ENCODE measurements around the gene TMEM259.
"Not testable (repeated sequence)": the region's sequence is repeated elsewhere in the genome, so short reads cannot be mapped to it uniquely, and the experiment has no call there.

TMEM259 gene

DNA sequence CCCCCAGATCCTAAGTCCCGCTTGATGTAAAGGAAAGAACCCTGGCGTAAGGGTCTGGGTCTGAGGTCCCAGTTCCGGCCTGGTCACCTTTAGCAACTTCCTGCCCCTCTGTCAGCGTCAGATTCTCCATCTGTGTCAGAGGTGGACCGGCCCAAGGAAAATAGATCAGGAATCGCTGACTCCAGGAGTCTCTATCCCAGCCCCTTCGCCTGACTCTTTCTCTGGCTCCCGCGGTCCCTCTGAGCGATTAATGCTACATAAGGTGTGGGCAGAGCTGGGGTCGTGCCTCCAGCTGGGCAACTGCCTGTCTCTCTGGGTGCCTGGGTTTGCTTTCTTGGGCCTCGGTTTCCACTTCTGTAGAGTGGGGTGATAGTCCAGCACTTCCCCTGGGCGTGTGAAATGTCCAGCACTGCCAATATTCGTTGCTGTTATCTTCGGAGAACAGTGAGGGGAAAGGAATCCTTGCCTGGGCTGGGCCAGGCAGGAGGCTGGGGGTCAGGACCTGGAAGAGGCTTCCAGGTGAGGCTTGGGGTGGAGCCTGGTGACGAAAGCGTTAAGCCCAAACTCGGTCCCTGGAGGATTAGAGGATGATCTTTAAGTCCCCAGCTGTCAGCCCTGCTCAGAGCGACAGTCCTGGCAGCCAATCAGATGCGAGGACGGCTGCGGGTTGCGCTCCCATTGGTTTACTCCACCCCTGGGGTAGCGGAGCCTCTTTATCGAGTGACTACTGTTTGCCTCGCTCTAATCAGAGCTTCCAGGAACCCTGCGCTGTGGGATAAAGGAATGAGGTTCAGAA lies 19.8 kb upstream of the TMEM259 start:
- peak; percentile 84 to 86 for DNase-seq (ENCODE audit: low read depth in 2 of 2)

DNA sequence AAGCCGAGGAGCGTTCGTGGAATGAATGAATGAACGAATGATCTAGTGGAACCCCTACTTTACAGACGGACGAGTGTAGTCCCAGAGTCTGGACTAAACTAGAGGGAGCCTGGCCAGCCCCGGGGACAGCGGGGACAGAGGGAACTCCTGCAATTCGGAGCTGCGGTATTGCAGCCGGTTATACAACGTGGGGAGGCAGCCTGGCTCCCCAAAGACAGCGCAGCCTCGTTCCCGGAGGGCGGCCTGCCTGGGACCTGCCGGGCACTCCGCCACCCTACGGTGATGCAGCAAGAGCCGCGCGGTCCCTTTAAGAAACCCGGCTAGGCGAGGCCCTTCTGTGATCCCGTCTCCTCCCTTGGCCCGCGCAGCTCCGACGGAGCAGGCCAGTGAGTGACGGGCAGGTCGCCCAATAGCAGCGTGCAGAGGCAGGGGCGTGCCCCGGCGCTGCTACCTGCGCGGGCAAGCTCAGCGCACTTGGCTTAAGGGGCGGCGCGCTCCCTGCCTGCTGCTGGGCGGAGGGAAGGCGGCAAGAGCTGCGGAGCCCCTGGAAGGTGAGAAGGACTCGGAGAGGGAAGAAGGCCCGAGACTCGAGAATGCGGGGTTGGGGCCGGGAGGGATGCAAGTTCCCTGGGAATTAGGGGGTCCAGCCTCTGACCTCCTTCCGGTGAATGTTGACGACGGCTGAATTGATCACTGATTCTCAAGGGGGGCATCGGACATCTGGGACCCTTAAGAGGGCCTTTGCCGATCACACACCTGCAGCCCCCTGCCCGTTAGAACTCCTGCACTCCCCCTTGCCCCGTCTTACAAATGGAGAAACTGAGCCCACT lies 18.9 kb upstream of the TMEM259 start, which contains the start of gene ABCA7:
TSS of gene ABCA7 (plus strand) at position 462 of the 830 bp plus-strand sequence. CDS start 1,255 bp downstream, outside the sequence.
- DNase-seq (ENCODE audit: low read depth in 2 of 2), result peak; percentile 99 to 100

- no peak for DNase-seq (ENCODE audit: low read depth in 2 of 2)
These were observed 18.2 kb upstream of the TMEM259 start for GRCh38 chr19:1038978-1039645.

- DNase-seq (ENCODE audit: low read depth in 2 of 2), result no peak
These were observed 16.7 kb upstream of the TMEM259 start for GRCh38 chr19:1037621-1038064.

DNA sequence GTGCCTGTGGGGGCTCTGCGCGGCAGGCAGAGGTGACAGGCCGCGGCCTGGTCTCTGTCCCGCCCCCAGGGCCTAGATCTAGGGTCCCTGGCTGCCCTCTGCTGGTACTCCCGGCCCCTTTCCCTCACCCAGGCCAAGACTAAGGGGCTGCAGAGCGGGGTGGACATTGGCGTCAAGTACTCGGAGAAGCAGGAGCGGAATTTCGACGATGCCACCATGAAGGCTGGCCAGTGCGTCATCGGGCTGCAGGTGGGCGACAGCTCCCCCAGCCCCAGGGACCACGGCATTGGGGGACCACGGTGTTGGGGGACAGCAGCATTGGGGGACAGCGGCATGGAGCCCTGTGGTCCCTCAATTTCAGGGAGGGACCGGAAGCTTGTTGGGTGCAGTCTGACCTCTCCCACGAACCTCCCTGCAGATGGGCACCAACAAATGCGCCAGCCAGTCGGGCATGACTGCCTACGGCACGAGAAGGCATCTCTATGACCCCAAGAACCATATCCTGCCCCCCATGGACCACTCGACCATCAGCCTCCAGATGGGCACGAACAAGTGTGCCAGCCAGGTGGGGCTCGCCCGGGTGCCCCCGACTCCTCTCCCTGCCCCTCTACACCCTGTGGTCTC lies 15.2 kb upstream of the TMEM259 start:
- no peak for DNase-seq (ENCODE audit: low read depth in 2 of 2)

DNA sequence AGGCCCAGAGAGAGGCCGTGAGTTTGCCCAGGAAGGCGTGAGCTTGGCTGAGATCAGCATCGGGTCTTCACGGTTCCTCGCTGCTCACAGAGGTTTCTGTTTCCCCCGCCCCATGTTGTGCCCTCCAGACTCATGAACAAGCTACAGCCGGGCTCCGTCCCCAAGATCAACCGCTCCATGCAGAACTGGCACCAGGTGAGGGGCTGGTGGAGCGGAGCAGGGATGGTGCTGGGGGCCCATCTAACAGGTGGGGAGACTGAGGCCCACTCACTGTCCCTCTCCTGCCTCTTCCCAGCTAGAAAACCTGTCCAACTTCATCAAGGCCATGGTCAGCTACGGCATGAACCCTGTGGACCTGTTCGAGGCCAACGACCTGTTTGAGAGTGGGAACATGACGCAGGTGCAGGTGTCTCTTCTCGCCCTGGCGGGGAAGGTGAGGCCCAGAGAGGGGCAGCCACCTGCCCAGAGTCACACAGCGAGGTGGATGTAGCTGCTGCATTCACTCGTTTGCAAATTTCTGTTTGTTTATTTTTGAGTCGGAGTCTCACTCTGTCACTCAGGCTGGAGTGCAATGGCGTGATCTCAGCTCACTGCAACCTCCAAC lies 11.4 kb upstream of the TMEM259 start:
- DNase-seq (ENCODE audit: low read depth in 2 of 2), result no peak

- peak in 1 of 2 donors; percentile 37 for DNase-seq (ENCODE audit: low read depth in 2 of 2)
These were observed 7.4 kb upstream of the TMEM259 start for GRCh38 chr19:1028062-1028926.

DNA sequence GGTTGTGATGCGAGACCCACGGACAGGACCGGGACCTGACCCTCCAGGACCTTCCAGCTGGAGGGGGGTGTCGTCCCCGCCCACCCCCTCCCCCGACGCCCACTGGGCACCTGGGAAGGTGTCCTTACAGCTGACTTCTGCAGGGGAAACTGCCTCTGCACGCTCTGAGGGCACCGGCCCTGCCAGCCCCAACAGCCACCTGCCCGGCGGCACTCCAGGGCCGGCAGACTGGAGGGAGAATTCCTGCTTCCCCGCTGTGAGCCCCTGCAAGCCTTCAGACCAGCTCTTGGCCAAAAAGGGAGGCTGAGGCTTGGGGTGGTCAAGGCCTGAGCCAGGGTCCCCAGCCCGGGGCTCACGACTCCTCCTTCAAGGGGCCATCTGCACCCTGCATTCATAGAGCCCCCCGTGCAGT lies 6.7 kb upstream of the TMEM259 start:
- no peak for DNase-seq (ENCODE audit: low read depth in 2 of 2)

DNA sequence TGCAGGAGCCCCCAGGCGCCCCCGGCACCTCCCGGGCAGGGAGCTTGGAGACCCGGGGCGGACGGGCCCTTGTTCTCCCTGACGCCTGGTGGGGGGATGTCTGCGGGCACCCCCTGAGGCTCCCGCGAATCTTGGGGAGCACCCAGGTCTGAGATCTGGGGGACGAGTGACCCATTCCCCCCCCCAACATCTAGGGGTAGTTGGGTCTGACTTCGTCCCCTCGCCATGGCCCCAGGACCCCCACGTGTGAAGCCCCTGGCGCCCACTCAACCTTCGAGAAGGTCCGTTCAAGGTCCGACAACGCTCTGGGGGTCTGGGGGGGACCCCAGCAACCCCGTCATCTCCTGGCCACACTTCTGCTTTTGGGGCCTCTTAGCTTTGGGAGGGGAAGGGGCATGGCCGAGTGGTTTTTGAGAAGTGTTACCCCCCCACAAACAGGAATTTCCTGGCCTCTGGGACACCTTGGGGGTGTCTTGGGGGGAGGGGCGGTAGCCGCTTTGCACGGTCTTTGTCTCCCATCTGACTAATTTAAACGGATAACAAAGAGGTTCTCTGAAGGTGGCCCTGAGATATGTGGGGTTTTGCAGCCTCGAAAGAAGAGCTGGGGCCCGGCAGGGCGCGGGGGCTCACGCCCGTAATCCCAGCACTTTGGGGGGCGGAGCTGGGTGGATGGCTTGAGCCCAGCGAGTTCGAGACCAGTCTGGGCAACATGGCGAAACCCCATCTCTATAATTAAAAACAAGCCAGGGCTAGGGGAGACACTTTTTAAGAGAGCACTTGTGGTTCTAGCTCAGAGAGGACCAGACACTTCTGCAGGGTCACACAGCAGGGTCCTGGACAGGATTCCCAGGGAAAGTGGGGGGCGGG lies 6.1 kb upstream of the TMEM259 start:
- DNase-seq (ENCODE audit: low read depth in 2 of 2), result no peak

- DNase-seq (ENCODE audit: low read depth in 2 of 2), result peak in 1 of 2 donors; percentile 66
These were observed 5.2 kb upstream of the TMEM259 start, which contains the start of gene CNN2 for GRCh38 chr19:1025960-1026782. TSS of gene CNN2 (plus strand) at chr19:1026608. CDS start at chr19:1026662, 54 bp downstream.

GRCh38 chr19:1025080-1025479 lies 4.2 kb upstream of the TMEM259 start:
- not testable (repeated sequence) for DNase-seq (ENCODE audit: low read depth in 2 of 2)

- DNase-seq (ENCODE audit: low read depth in 2 of 2), result not testable (repeated sequence)
These were observed 2.9 kb upstream of the TMEM259 start for GRCh38 chr19:1023883-1024188.

GRCh38 chr19:1019980-1020867 lies 699 bp downstream of the TMEM259 start:
- peak in 1 of 2 donors; percentile 36 for DNase-seq (ENCODE audit: low read depth in 2 of 2)

GRCh38 chr19:1019616-1019961 lies 1.3 kb downstream of the TMEM259 start:
- no peak for DNase-seq (ENCODE audit: low read depth in 2 of 2)

DNA sequence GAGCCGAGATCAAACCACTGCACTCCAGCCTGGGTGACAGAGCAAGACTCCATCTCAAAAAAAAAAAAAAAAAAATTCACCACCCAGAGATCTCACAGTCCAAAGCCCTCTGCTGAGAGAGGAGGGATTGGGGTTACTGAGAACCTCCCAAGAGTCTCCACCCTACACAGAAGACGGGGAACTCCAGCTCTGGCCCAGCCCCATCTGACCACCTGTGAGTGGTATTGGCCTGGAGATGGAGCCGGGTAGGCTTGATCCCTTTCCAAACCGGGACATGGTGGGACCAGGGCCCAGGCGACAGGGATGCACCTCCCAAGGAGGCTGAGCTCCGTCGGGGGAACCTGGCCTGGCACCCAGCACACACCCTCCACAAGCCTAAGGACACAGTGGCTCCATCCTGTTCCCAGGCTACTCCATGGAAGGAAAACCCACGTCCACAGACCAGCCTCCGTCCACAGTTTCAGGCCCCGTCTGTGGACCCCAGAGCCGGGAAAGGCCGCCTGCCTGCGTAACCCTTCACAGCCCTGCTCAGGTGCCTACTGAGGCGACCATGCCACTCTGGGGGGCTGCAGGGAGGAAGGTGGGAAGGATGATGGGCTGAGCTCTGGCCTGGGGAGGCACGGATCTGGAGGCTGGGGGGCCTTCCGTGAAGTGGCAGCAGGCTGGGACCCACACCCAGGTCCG lies 1.8 kb downstream of the TMEM259 start:
- DNase-seq (ENCODE audit: low read depth in 2 of 2), result no peak

GRCh38 chr19:1018393-1018792 lies 2.5 kb downstream of the TMEM259 start:
- no peak for DNase-seq (ENCODE audit: low read depth in 2 of 2)

GRCh38 chr19:1017906-1018305 lies 3.0 kb downstream of the TMEM259 start:
- no peak for DNase-seq (ENCODE audit: low read depth in 2 of 2)
